NCI-H524 treated with DMSO at 0.1 percent for 48 hours (cell line): ENCODE measurements around the gene HS6ST2.
A peak's percentile ranks its signal among the peaks of the same experiment; 100 is the strongest.

Experiments
- DNase-seq: peaks from one replicate; lab custom pipeline; 2025; lab: John Stamatoyannopoulos, UW

HS6ST2 gene

DNA sequence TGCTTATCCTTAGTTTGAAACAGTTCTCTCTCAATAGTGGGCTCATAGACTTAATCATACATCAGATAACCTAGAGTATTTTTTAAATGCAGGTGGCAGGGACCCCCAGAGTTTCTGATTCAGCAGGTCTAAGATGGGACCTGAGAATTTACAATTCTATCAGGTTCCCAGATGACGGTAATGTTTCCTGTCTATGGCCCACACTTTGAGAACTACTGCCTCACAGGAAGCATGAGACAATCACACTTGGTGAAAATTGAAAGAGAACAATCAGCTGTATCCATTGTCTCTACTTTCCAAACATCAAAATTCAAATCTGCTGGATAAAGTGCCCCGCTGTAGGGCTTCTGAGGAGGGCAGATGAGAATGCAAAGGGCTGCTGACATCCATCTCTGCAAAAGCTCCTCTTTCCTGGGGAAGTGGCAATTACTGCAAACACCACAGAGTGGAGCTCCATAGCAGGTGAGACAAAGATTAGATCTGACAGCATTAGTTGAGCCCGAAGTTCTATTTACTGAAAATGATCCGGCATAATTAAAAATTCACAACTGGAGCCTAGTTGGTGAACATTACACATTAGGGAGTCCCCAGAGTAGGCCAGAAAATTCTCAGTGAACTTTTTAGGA is 281.8 kb downstream of the HS6ST2 start:
- no peak for DNase-seq

- DNase-seq: no peak
Measured at GRCh38 chrX:132676102-132676501, 282.3 kb downstream of the HS6ST2 start.

- DNase-seq: no peak
Measured at GRCh38 chrX:132673331-132673730, 285.1 kb downstream of the HS6ST2 start.

GRCh38 chrX:132671229-132671641 is 287.2 kb downstream of the HS6ST2 start:
- no peak for DNase-seq

GRCh38 chrX:132669142-132669541 is 289.3 kb downstream of the HS6ST2 start:
- DNase-seq: no peak

- DNase-seq: no peak
Measured at GRCh38 chrX:132668178-132668577, 290.3 kb downstream of the HS6ST2 start.

DNA sequence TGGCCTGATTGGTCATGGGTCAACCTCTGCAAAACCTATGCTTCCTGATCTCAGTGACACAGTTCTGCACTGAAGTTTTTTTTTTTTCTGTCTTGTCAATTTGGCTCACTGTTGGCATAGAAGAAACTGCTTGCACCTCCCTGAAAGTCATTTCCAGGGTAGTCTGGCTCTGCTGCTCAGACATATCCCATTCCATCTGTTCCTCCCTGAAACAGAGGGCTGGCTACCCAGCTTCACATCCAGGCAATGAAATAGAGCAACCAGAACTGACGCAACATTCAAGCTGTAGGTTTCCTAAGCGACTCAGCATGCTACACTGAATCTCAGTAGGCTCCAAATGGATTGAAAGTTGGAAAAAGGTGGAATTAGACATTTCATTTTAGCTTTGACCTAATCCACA is 292.8 kb downstream of the HS6ST2 start:
- DNase-seq: no peak

DNA sequence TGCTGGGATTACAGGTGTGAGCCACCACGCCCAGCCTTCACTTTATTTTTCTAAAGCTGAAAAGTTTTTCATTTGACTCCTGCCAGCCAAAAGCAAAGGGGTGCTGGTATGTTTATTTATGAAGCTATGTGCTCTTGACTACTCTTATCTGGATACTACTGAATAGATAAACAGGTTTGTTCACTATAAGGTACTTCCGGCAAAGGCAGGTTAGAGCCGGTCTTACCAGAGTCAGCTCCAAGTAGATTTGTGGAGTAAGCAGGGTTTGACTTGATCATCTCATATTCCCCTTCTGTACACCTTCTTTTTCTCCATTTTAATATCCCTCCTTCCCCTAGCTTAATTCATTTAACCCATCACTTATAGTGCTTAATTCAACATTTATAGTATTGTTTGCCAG is 294.2 kb downstream of the HS6ST2 start:
- no peak for DNase-seq

DNA sequence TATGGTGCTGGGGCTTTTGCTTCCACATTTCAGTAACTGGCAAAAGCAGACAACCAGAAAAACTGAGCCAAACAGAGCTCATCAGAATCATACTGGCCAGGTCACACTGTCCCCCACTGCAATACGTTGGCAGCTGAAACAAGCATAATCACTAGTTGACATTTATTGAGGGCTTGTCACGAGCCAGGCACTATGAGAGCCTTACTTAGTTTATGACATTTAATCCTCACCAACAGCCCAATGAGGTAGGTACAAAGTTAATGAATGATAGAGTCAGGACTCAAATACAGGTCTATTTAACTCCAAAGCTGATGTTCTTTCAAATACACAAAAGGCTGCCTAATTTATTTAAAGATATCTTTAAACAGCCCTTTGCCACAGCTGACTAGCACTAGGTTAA is 295.6 kb downstream of the HS6ST2 start:
- DNase-seq: no peak

DNA sequence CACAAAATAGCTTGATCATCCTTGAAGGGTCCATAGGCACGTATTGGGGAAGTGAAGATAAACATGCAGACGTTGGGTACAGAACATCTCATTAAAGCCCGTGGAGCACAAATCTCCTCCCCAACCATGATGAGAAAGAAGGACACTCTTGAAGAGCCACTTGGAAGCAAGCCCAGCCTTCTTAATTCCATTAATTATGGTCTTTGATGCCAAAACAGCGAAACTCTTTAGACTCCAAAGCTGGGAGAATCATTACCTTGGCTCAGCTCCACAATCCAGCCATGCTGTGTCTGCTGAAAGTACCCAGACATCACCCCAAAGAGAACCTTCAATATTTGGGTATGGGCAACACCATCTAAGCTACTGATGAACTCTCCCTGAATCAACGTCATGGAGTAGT is 300.6 kb downstream of the HS6ST2 start:
- DNase-seq: peak; percentile 13

DNA sequence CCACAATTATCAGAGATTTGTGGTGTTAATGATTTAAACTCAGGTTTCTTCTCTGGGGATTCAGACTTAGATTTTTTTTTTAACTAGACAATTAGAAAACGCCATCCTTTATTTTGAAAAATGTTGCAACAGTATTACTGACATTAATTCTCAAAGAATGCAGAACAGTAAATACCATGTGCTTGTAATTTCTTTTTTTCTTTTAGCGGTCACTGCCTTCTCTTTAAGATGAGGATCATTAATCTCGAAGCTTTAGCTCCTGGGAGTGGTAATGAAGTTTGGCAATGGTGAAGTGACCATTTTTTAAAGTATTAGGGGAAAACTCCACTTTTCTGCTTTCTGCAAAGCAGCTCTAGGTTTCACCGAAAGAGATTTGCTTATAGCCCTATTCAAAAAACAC is 305.6 kb downstream of the HS6ST2 start:
- DNase-seq: no peak

- no peak for DNase-seq
Measured at GRCh38 chrX:132651421-132652086, 306.9 kb downstream of the HS6ST2 start.

DNA sequence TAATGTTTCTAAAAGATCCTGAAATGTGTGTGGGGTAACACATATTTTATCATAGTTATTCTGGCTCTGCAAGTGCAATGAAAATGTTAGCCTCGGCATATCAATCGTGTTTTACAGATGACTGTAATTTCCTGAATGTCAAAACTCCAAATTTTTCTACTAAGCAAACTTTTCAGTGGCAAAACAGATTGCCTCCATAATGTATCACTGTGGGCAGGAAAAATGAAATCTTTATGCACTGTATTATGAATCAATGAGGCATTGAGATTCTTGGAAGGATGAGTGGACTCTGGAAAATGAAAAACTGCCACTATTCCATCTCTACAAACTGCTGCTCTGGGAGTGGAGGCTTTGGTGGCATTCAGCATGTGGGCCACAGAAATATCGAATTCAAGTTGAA is 309.5 kb downstream of the HS6ST2 start:
- DNase-seq: no peak

GRCh38 chrX:132639446-132639845 is 319.0 kb downstream of the HS6ST2 start:
- no peak for DNase-seq

DNA sequence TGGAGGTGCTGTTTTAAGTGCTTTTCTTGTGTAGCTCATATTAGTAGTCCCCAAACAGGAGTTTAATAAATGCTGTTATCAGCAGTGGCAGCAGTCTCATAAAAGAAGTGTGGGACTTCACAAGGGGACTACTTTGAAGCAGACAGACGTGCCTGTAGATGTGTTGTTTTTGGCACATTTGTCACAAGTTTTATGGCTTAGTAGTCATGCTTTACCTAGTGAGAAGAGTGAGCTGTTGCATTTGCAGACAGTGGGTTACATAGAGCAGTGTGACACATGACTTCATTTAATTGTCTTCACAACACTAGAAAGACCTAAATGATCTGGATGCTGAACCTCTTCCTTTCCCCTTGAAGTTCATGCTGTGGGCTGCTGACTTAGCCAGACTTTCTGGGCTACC is 320.1 kb downstream of the HS6ST2 start:
- no peak for DNase-seq

DNA sequence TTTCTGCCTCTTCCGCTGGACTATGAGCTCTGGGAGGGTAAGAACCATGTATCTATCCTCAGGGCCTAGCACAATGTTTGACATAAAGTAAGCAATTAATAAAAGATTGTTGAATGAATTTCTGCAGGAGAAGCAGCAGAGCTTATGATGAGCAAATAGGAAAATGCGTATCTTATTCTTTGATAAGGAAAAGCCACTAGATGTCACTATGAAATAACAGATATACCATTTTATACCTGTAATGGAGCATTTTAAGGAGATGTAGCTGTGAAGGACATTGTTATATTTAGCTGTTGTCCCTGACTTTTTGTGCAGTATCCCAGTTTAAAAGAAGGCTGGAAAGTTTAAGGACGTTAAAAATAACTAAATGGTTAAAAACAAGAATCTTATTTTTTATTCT is 322.3 kb downstream of the HS6ST2 start:
- DNase-seq: no peak

DNA sequence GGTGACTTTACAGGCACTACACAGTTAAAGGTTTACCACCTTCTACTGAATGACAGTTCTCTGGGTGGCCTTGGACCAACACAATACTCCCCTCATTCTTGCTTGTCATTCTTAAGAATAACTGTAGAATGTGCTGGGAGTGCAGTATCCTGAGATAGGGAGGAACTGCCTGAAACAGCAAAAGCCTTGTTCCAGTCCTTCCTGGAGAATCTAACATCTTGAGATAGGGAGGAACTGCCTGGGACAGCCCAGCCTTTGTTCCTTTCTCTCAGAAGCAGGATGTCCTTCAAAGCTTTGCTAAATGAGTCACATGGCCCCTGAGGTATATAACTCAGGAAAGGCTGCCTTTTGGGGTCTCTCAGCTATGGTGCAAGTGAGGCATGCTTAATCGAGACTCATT is 323.9 kb downstream of the HS6ST2 start:
- no peak for DNase-seq

DNA sequence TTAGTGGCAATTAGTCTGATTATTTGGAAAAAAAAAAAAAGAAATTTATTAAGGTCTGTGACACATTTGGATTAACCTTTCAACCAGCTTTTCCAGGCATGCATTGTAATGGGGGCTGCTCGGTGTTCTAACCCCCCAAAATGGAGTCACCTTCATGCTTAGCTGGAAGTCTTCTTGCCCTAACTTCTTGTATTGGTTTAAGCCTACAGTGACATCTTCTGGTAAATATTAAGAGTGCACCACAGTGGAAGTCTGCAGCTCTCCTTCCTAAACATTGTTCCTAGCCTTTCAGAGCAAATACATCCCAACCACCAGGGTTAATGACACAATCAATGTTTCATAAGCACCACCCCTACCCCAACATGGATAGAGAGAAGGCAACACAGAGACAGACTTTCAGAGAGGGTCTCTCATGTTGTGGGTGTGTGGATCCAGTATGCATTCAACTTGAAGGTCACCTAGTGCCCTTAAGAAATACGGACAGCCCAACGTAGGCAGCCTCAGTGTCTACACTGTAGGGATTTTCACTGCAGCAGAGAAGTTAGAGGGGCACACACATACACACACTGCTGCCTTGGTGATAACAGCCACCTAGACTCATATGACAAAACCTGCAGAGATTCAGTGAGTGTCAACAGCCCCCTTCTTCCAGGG is 326.7 kb downstream of the HS6ST2 start:
- DNase-seq: no peak

DNA sequence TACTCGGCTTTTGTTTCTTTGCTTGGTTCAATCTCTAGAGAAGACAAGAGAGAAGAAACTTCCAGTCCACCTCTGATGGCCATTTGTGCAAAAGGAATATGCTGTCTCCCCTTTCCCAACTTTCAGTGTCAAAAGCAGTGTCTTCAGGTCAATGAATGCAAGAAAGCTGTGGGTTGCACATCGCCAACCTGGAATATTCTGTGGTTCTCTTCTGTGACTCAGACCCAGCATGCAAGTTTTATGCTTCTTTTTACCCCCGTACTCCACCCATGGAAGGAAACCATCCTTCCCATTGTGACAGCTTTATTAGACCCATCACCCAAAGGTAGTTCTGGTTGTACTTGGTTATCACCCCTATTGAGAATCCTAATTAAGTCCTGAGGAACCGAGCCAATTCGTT is 334.0 kb downstream of the HS6ST2 start:
- no peak for DNase-seq

DNA sequence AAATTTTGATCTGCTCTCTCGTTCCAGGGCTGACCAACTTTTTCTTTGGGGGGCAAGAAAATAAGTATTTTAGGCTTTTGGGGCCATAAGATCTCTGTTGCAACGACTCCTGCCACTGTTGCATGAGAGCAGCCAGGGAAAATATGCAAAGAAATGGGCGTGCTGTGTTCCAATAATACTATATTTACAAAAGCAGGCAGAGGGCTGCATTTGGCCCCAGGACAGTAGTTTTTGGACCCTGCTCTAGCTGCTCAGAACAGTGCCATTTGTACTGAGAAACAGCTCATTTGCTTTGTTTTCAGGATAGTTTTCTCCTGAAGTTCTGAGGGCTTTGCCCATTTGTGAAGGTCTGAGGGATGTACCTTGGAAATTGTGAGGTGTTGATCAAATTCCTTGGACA is 334.5 kb downstream of the HS6ST2 start:
- DNase-seq: no peak

- no peak for DNase-seq
Measured at GRCh38 chrX:132623300-132623699, 335.1 kb downstream of the HS6ST2 start.

- no peak for DNase-seq
Measured at GRCh38 chrX:132622130-132622529, 336.3 kb downstream of the HS6ST2 start.

GRCh38 chrX:132618810-132619209 is 339.6 kb downstream of the HS6ST2 start:
- DNase-seq: no peak
